ENCODE data around the gene TBC1D26.

- no peak for TF ChIP-seq POLR2A (IDR thresholded peaks at IDR 0.05)
- no peak for TF ChIP-seq EP300 (IDR thresholded peaks at IDR 0.05)
- no peak for TF ChIP-seq CTCF (IDR thresholded peaks at IDR 0.05)
Observed at GRCh38 chr17:15777297-15777696, 45.2 kb downstream of the TBC1D26 start.

Measured in suprapubic skin (tissue), 3 donors.